Measurements from ENCODE around the gene ABCC11. TPM values are rescaled to one million over a fixed set of nuclear protein-coding genes. Genes with fewer than 3 reads are reported as not detected.
"Not testable (repeated sequence)": the region's sequence is repeated elsewhere in the genome, so short reads cannot be mapped to it uniquely, and the experiment has no call there.

The ABCC11 gene
- total RNA-seq, 2 experiments from 2014 or later: 0.09 TPM; not detected in 1

- Mint-ChIP-seq H3K27me3 (peaks cover 12% of the 10 kb centered on the region), H3K4me3 (no peak overlapping the region), H3K9me3 (no peaks in the 10 kb centered on the region), H3K36me3 (no peaks in the 10 kb centered on the region), H3K4me1 (peaks cover 1% of the 10 kb centered on the region), H3K27ac (no peak overlapping the region)
- ATAC-seq (ENCODE audit: low read depth) (no peak), DNase-seq (no peak)
- POLR2A ChIA-PET: no interaction called here
Measured at GRCh38 chr16:48206594-48207242, 40.6 kb downstream of the ABCC11 start.

- peaks cover 17% of the 10 kb centered on the region for H3K27me3 Mint-ChIP-seq
- DNase-seq: no peak
- POLR2A ChIA-PET: no interaction called here
- peaks cover 1% of the 10 kb centered on the region for H3K4me1 Mint-ChIP-seq
- ATAC-seq (ENCODE audit: low read depth): no peak
- no peak overlapping the region for H3K4me3 Mint-ChIP-seq
- no peak overlapping the region for H3K27ac Mint-ChIP-seq
- H3K9me3 Mint-ChIP-seq: no peaks in the 10 kb centered on the region
- no peaks in the 10 kb centered on the region for H3K36me3 Mint-ChIP-seq
Measured at GRCh38 chr16:48204825-48205151, 42.6 kb downstream of the ABCC11 start.

- no peaks in the 10 kb centered on the region for H3K9me3 Mint-ChIP-seq
- H3K4me1 Mint-ChIP-seq: peaks cover 1% of the 10 kb centered on the region
Measured at GRCh38 chr16:48203974-48204824, 43.1 kb downstream of the ABCC11 start.

GRCh38 chr16:48201515-48202201 is 45.7 kb downstream of the ABCC11 start:
- H3K27me3 Mint-ChIP-seq: peaks cover 10% of the 10 kb centered on the region
- H3K36me3 Mint-ChIP-seq: no peaks in the 10 kb centered on the region
- ATAC-seq (ENCODE audit: low read depth): no peak
- H3K27ac Mint-ChIP-seq: no peak overlapping the region
- no peak for DNase-seq
- no peaks in the 10 kb centered on the region for H3K9me3 Mint-ChIP-seq
- no peak overlapping the region for H3K4me3 Mint-ChIP-seq
- POLR2A ChIA-PET: no interaction called here
- no peaks in the 10 kb centered on the region for H3K4me1 Mint-ChIP-seq

More at GRCh38 chr16:48203974-48204824, 43.1 kb downstream of the ABCC11 start:
- ATAC-seq (ENCODE audit: low read depth): no peak
- Mint-ChIP-seq H3K27ac (no peak overlapping the region), H3K4me3 (no peak overlapping the region), H3K36me3 (no peaks in the 10 kb centered on the region), H3K27me3 (peaks cover 17% of the 10 kb centered on the region)
- no peak for DNase-seq
- POLR2A ChIA-PET: interaction anchor here (0.6 kb wide), 1 partner anchor 1443 kb away, joined by 5 read pairs; no protein-coding TSS in a partner anchor

GRCh38 chr16:48197294-48197693 is 50.0 kb downstream of the ABCC11 start:
- ATAC-seq (ENCODE audit: low read depth) (no peak), DNase-seq (no peak)
- H3K4me1 Mint-ChIP-seq: no peaks in the 10 kb centered on the region
- H3K27ac Mint-ChIP-seq: no peak overlapping the region
- no peaks in the 10 kb centered on the region for H3K36me3 Mint-ChIP-seq
- POLR2A ChIA-PET: no interaction called here
- peaks cover 1% of the 10 kb centered on the region for H3K9me3 Mint-ChIP-seq
- H3K27me3 Mint-ChIP-seq: peaks cover 7% of the 10 kb centered on the region
- no peak overlapping the region for H3K4me3 Mint-ChIP-seq

- Mint-ChIP-seq H3K9me3 (peaks cover 1% of the 10 kb centered on the region), H3K27me3 (peaks cover 2% of the 10 kb centered on the region), H3K4me3 (no peak overlapping the region), H3K4me1 (peaks cover 1% of the 10 kb centered on the region), H3K36me3 (no peaks in the 10 kb centered on the region), H3K27ac (no peak overlapping the region)
- DNase-seq (no peak), ATAC-seq (ENCODE audit: low read depth) (no peak)
- POLR2A ChIA-PET: no interaction called here
Measured at GRCh38 chr16:48194828-48195556, 52.3 kb downstream of the ABCC11 start.

GRCh38 chr16:48193846-48194245 is 53.5 kb downstream of the ABCC11 start:
- peaks cover 8% of the 10 kb centered on the region for H3K4me1 Mint-ChIP-seq
- H3K27ac Mint-ChIP-seq: no peak overlapping the region
- H3K36me3 Mint-ChIP-seq: no peaks in the 10 kb centered on the region
- POLR2A ChIA-PET: no interaction called here
- DNase-seq: no peak
- peaks cover 2% of the 10 kb centered on the region for H3K27me3 Mint-ChIP-seq
- ATAC-seq (ENCODE audit: low read depth): no peak
- H3K9me3 Mint-ChIP-seq: peaks cover 1% of the 10 kb centered on the region
- no peak overlapping the region for H3K4me3 Mint-ChIP-seq

GRCh38 chr16:48188449-48189102 is 58.8 kb downstream of the ABCC11 start:
- no peaks in the 10 kb centered on the region for H3K9me3 Mint-ChIP-seq
- H3K36me3 Mint-ChIP-seq: no peaks in the 10 kb centered on the region
- H3K27ac Mint-ChIP-seq: no peak overlapping the region
- DNase-seq (no peak), ATAC-seq (ENCODE audit: low read depth) (no peak)
- peaks cover 17% of the 10 kb centered on the region for H3K4me1 Mint-ChIP-seq
- POLR2A ChIA-PET: no interaction called here
- peak overlapping the region; percentile 4 for H3K4me3 Mint-ChIP-seq
- H3K27me3 Mint-ChIP-seq: peaks cover 9% of the 10 kb centered on the region

- POLR2A ChIA-PET: no interaction called here
- no peak overlapping the region for H3K4me3 Mint-ChIP-seq
- H3K27ac Mint-ChIP-seq: no peak overlapping the region
- no peak for ATAC-seq (ENCODE audit: low read depth)
- peaks cover 9% of the 10 kb centered on the region for H3K27me3 Mint-ChIP-seq
- no peaks in the 10 kb centered on the region for H3K9me3 Mint-ChIP-seq
- no peaks in the 10 kb centered on the region for H3K36me3 Mint-ChIP-seq
- DNase-seq: no peak
- peaks cover 17% of the 10 kb centered on the region for H3K4me1 Mint-ChIP-seq
Measured at GRCh38 chr16:48187779-48188178, 59.6 kb downstream of the ABCC11 start.

- H3K4me1 Mint-ChIP-seq: peaks cover 15% of the 10 kb centered on the region
- no peak for ATAC-seq (ENCODE audit: low read depth)
- DNase-seq: no peak
- H3K36me3 Mint-ChIP-seq: no peaks in the 10 kb centered on the region
- peaks cover 7% of the 10 kb centered on the region for H3K27me3 Mint-ChIP-seq
- no peaks in the 10 kb centered on the region for H3K9me3 Mint-ChIP-seq
- no peak overlapping the region for H3K27ac Mint-ChIP-seq
- no peak overlapping the region for H3K4me3 Mint-ChIP-seq
- POLR2A ChIA-PET: no interaction called here
Measured at GRCh38 chr16:48184681-48185080, 62.7 kb downstream of the ABCC11 start.

- no peak for ATAC-seq (ENCODE audit: low read depth)
- H3K27ac Mint-ChIP-seq: no peak overlapping the region
- H3K9me3 Mint-ChIP-seq: no peaks in the 10 kb centered on the region
- H3K27me3 Mint-ChIP-seq: peaks cover 5% of the 10 kb centered on the region
- H3K4me3 Mint-ChIP-seq: no peak overlapping the region
- no peaks in the 10 kb centered on the region for H3K36me3 Mint-ChIP-seq
- DNase-seq: no peak
- peaks cover 2% of the 10 kb centered on the region for H3K4me1 Mint-ChIP-seq
- POLR2A ChIA-PET: no interaction called here
Measured at GRCh38 chr16:48182979-48183537, 64.3 kb downstream of the ABCC11 start.

GRCh38 chr16:48181746-48182520 is 65.4 kb downstream of the ABCC11 start:
- POLR2A ChIA-PET; H3K4me3 Mint-ChIP-seq; H3K36me3 Mint-ChIP-seq; H3K27ac Mint-ChIP-seq; H3K9me3 Mint-ChIP-seq; ATAC-seq (ENCODE audit: low read depth); H3K4me1 Mint-ChIP-seq; H3K27me3 Mint-ChIP-seq; DNase-seq: not testable (repeated sequence)

Measured in activated naive CD8-positive, alpha-beta T cell treated with anti-CD3 and anti-CD28 coated beads, Interleukin-2, amount 10 ng/mL, durations not matched to agents 7 days and 5 days (primary cell).